ENCODE data around the gene TMEM80. TPM values are rescaled to one million over a fixed set of nuclear protein-coding genes. Genes with fewer than 3 reads are reported as not detected.
"Not testable (repeated sequence)": the region's sequence is repeated elsewhere in the genome, so short reads cannot be mapped to it uniquely, and the experiment has no call there.

The TMEM80 gene
- total RNA-seq, 1 experiment from 2014 or later = 8.9 TPM

DNA sequence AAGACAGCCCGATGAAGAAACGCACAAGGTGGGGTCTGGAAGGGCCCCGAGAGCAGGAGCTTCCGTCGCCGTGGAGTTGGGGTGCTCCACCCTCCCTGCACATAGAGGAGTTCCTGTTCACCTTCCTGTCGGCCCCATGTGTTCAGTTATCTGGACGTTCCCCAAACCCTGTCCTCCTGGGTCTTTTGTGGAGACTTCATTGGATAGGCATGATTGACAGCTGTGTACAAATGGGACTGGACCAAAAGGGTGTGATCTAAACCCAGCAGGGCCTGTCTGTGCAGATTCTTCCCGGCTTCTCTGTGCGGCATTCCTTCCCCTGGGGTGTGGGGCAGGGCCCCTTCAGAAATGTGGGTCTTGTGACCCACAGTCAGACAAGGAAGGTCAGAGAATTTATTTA is 42.3 kb downstream of the TMEM80 start:
- not testable (repeated sequence) for DNase-seq (ENCODE audit: extremely low read depth, low read depth)

DNA sequence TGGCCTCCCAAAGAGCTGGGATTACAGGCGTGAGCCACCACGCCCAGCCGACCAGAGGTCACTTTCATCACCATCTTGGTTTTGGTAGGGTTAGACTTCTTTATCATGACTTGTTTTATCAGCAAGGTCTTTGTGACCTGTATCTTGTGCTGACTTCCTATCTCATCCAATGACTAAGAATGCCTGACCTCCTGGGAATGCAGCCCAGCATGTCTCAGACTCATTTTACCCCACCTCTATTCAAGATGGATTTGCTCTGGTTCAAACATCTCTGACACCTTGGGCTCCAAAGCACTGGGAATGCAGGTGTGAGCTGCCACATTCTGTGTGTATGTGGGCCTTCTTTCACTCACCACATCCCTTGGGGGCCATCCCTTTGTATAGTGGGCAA is 46.5 kb downstream of the TMEM80 start:
- no peak for DNase-seq (ENCODE audit: extremely low read depth, low read depth)

DNA sequence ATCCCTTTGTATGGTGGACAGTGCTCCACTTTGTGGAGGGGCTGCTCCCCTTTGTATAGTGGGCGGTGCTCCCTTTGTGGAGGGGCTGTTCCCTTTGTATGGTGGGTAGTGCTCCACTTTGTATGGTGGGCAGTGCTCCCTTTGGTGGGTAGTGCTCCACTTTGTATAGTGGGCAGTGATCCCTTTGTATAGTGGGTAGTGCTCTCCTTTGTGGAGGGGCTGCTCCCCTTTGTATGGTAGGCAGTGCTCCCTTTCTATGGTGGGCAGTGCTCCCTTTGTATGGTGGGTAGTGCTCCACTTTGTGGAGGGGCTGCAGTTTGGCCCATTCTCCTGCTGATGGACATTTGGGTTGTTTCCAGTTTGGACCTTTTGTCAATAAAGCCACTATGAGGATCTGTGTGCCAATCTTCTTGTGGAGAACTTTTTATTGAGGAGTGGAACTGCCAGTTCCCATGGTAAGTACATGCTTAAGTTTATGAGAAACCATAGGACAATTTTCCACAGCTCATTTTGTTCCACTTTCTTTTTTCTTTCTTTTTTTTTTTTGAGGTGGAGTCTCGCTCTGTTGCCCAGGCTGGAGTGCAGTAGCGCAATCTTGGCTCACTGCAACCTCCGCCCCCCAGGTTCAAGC is 47.1 kb downstream of the TMEM80 start:
- DNase-seq (ENCODE audit: extremely low read depth, low read depth) = no peak

DNA sequence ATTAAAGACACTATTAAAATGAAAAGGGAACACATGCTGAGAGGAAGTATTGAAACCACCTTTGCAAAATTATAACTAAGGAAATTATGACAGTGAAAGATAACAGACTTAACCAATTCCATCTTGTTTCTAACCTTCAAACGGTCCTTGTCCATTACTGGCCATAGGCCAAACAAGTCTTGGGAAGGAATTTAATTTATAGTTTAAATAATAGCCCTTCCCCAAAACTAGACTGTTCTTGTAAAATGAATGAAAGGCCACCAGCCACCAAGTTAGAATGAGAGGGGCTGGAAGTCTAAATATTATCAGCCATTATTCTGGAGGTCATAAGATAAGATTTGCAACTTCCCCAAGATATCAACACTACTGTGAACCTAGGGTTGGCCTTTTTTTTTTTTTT is 49.8 kb downstream of the TMEM80 start:
- no peak for DNase-seq (ENCODE audit: extremely low read depth, low read depth)

DNA sequence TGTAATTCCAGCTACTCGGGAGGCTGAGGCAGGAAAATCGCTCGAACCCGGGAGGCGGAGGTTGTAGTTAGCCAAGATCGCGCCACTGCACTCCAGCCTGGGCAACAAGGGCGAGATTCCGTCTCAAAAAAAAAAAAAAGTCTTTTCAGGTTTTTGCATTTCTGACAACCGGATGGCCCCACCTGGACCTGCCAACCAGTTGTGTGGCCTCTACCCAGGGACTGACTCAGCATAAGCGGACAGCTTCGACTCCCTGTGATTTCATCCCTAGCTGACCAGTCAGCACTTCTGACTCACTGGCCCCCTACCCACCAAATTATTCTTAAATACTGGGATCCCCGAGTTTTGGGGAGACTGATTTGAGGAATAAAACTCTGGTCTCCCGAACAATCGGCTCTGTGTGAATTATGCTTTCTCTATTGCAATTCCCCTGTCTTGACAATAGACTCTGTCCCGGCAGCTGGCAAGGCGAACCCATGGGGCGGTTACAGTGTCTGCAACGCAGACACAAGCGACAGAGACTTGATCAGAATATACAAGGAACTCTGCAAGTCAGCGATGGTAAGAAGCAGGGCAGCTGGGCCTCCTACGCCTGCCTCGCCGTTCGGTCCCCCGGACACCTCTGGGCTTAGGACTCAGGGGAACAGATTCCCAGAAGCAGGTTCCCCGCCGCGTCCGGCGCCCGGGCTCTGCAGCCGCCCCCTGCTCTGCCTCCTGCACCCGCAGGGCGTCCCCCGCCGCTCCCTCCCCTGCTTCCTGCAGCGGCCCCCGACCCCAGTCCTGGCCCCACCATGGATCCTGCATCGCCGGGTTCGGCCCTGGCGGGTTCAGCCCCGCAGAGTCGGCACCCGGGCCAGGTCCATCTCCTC is 50.9 kb downstream of the TMEM80 start:
- no peak for DNase-seq (ENCODE audit: extremely low read depth, low read depth)

DNA sequence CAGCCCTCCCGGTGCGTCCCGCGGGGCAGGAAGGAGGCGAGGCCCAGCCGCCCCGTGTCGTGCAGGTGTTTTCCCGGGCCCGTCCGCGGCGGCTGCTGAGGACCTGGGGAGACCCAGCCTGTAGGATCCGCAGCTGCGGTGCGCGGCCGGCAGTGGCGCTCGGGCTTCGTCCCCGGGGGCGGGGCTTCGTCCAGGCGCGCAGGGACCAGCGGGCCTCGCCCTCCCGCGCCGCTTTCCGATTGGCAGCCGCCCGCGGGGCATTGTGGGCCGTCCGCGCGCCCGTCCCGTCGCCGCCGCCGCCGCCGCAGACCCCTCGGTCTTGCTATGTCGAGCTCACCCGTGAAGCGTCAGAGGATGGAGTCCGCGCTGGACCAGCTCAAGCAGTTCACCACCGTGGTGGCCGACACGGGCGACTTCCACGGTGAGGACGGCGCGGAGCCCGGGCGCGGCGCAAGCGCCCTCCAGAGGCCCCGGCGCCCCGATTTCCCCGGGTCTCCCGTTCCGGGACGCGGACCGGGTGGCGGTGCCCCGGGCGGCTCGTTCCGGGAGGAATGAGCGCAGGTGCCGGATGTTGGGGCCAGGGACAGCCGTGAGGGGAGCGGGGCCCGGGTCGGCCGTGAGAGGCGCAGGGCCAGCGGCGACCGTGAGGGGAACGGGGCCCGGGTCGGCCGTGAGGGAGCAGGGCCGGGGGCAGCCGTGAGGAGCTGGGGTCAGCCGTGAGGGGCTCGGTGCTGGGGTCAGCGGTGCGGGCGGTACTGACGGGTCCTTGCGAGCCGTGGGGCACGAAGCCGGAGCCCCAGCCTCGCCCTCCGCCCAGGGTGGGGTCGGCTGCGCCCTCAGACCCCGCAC is 51.8 kb downstream of the TMEM80 start, which contains the start of gene TALDO1:
TSS of gene TALDO1 (plus strand) at position 307 of the 849 bp plus-strand sequence. CDS start at position 325, 18 bp downstream.
- peak; percentile 82 for DNase-seq (ENCODE audit: extremely low read depth, low read depth)

DNA sequence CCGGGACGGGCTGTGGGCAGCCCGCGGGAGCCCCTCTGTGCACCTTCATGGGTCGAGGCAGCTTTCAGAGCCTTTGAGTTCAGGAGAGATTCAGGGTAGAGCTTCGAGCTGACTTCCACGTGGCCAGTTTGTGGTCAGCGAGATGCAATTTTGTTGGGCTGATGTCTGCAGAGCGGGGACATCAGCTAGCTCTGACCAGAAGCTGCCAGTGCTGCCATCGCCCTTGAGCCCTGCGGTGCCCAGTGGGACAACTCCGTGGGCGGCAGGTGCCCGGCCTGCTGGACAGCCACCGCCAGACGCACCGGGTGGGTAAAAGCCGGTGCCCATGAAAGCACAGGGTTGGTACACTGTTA is 52.4 kb downstream of the TMEM80 start:
- DNase-seq (ENCODE audit: extremely low read depth, low read depth) = no peak

DNA sequence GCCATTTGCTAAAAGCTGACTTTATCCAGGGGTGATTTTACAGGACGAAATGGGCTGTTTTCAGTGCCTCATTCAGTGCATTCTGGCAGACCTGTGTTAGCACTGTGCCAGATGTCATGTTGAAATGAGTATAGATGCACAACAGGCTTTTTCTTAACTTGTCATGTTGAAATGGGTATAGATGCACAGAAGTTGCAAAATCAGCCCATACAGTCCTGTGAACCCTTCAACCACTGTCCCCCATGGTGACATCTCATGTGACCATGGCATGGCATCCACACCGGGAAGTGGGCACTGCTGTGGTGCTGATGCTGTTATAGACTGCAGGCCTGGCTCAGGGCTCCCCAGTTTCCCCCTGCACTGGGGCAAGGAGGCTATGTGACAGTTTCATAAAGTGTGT is 54.1 kb downstream of the TMEM80 start:
- no peak for DNase-seq (ENCODE audit: extremely low read depth, low read depth)

Other genes with a start within 250 kb of the TMEM80 start
- gene PTDSS2, start 245.5 kb upstream of the TMEM80 start, total RNA-seq (2014; rRNA removed; shearing (Covaris generic)) = 19.6 and 23.7 TPM in 2 replicates
- 77.4 and 100 TPM in 2 replicates for gene RNH1, start 188.6 kb upstream of the TMEM80 start, total RNA-seq (2014; rRNA removed; shearing (Covaris generic))
- 30.2 and 36.1 TPM in 2 replicates for gene HRAS, start 160.2 kb upstream of the TMEM80 start, total RNA-seq (2014; rRNA removed; shearing (Covaris generic))
- 0.43 and 0.57 TPM in 2 replicates for gene LRRC56, start 158.3 kb upstream of the TMEM80 start, total RNA-seq (2014; rRNA removed; shearing (Covaris generic))
- 0.38 and 1.8 TPM in 2 replicates for gene LMNTD2, start 135.1 kb upstream of the TMEM80 start, total RNA-seq (2014; rRNA removed; shearing (Covaris generic))
- 3.0 and 4.3 TPM in 2 replicates for gene RASSF7, start 134.8 kb upstream of the TMEM80 start, total RNA-seq (2014; rRNA removed; shearing (Covaris generic))
- 9.8 and 11.4 TPM in 2 replicates for gene PHRF1, start 119.3 kb upstream of the TMEM80 start, total RNA-seq (2014; rRNA removed; shearing (Covaris generic))
- 3.8 and 5.0 TPM in 2 replicates for gene IRF7, start 79.9 kb upstream of the TMEM80 start, total RNA-seq (2014; rRNA removed; shearing (Covaris generic))
- 0.05 TPM in 1 of 2 replicates, not detected in the other for gene CDHR5, start 70.9 kb upstream of the TMEM80 start, total RNA-seq (2014; rRNA removed; shearing (Covaris generic))
- not detected in 2 replicates for gene SCT, start 68.6 kb upstream of the TMEM80 start, total RNA-seq (2014; rRNA removed; shearing (Covaris generic))
- gene DRD4, start 58.5 kb upstream of the TMEM80 start, total RNA-seq (2014; rRNA removed; shearing (Covaris generic)) = 0.22 and 0.23 TPM in 2 replicates
- gene DEAF1, start 594 bp upstream of the TMEM80 start, total RNA-seq (2014; rRNA removed; shearing (Covaris generic)) = 30.3 and 32.3 TPM in 2 replicates
- gene EPS8L2, start 10.4 kb downstream of the TMEM80 start, total RNA-seq (2014; rRNA removed; shearing (Covaris generic)) = 12.8 and 13.9 TPM in 2 replicates
- 383 and 408 TPM in 2 replicates for gene TALDO1, start 51.6 kb downstream of the TMEM80 start, total RNA-seq (2014; rRNA removed; shearing (Covaris generic))
- 21.6 and 23.0 TPM in 2 replicates for gene GATD1, start 81.7 kb downstream of the TMEM80 start, total RNA-seq (2014; rRNA removed; shearing (Covaris generic))
- not detected in 2 replicates for gene CEND1, start 94.3 kb downstream of the TMEM80 start, total RNA-seq (2014; rRNA removed; shearing (Covaris generic))
- gene SLC25A22, start 102.5 kb downstream of the TMEM80 start, total RNA-seq (2014; rRNA removed; shearing (Covaris generic)) = 16.2 and 20.8 TPM in 2 replicates
- 3.1 and 3.6 TPM in 2 replicates for gene PIDD1, start 109.4 kb downstream of the TMEM80 start, total RNA-seq (2014; rRNA removed; shearing (Covaris generic))
- gene RPLP2, start 114.2 kb downstream of the TMEM80 start, total RNA-seq (2014; rRNA removed; shearing (Covaris generic)) = 1,205 and 1,442 TPM in 2 replicates
- 15.0 and 15.7 TPM in 2 replicates for gene PNPLA2, start 123.1 kb downstream of the TMEM80 start, total RNA-seq (2014; rRNA removed; shearing (Covaris generic))
- gene CRACR2B, start 132.1 kb downstream of the TMEM80 start, total RNA-seq (2014; rRNA removed; shearing (Covaris generic)) = 5.0 and 5.5 TPM in 2 replicates
- gene CD151, start 137.1 kb downstream of the TMEM80 start, total RNA-seq (2014; rRNA removed; shearing (Covaris generic)) = 292 and 302 TPM in 2 replicates
- 143 and 174 TPM in 2 replicates for gene POLR2L, start 146.7 kb downstream of the TMEM80 start, total RNA-seq (2014; rRNA removed; shearing (Covaris generic))
- 131 and 169 TPM in 2 replicates for gene TSPAN4, start 147.0 kb downstream of the TMEM80 start, total RNA-seq (2014; rRNA removed; shearing (Covaris generic))
- 31.2 and 36.8 TPM in 2 replicates for gene CHID1, start 215.0 kb downstream of the TMEM80 start, total RNA-seq (2014; rRNA removed; shearing (Covaris generic))
- gene AP2A2, start 230.1 kb downstream of the TMEM80 start, total RNA-seq (2014; rRNA removed; shearing (Covaris generic)) = 25.1 and 35.9 TPM in 2 replicates

Measured in NCI-H460 (cell line).